CD4-positive, CD25-positive, alpha-beta regulatory T cell (primary cell): ENCODE measurements around the gene RMDN3. TPM values are rescaled to one million over a fixed set of nuclear protein-coding genes. Genes with fewer than 3 reads are reported as not detected.

Source experiments
- polyA plus RNA-seq, 4 donors: library from polyadenylated mRNA; unstranded; fragments of 300-500 nt; fragmentation: Illumina TruSeq; gene quantifications; one replicate each; pipeline ENCODE4 v1.2.3, GENCODE V29; 2021
- total RNA-seq: library from RNA; stranded (reverse); gene quantifications from one replicate; pipeline ENCODE4 v1.2.3, GENCODE V29; 2022

RMDN3 gene
- total and polyA plus RNA-seq, 5 donors from 2014 or later, result 17.6 to 27.7 (median 22.0) TPM

Other genes with a start within 250 kb of the RMDN3 start
- 30.6 TPM for gene CCDC32, start 190.2 kb downstream of the RMDN3 start, total RNA-seq
- 10 to 100 TPM; 49.7 to 57.2 (median 53.9) TPM for gene CCDC32, start 190.2 kb downstream of the RMDN3 start, polyA plus RNA-seq
- 13.5 TPM for gene RPUSD2, start 186.0 kb downstream of the RMDN3 start, total RNA-seq
- gene RPUSD2, start 186.0 kb downstream of the RMDN3 start, polyA plus RNA-seq, result 10 to 100 TPM; 21.2 to 27.7 (median 25.6) TPM
- gene KNL1, start 161.0 kb downstream of the RMDN3 start, total RNA-seq, result 9.7 TPM
- 1 to 10 TPM in 2 of 4 donors, under 1 TPM in 2; 0.46 to 1.6 (median 1.2) TPM for gene KNL1, start 161.0 kb downstream of the RMDN3 start, polyA plus RNA-seq
- gene RAD51, start 60.1 kb downstream of the RMDN3 start, total RNA-seq, result 5.5 TPM
- 1 to 10 TPM; 1.5 to 6.5 (median 3.6) TPM for gene RAD51, start 60.1 kb downstream of the RMDN3 start, polyA plus RNA-seq
- gene GCHFR, start 8.8 kb upstream of the RMDN3 start, total RNA-seq, result 23.4 TPM
- 100 to 1,000 TPM; 111 to 163 (median 127) TPM for gene GCHFR, start 8.8 kb upstream of the RMDN3 start, polyA plus RNA-seq
- 1.9 TPM for gene C15orf62, start 14.7 kb upstream of the RMDN3 start, total RNA-seq
- gene C15orf62, start 14.7 kb upstream of the RMDN3 start, polyA plus RNA-seq, result under 1 TPM in 3 of 4 donors, not detected in 1; 0.17 to 0.30 (median 0.30) TPM
- 24.4 TPM for gene ZFYVE19, start 51.8 kb upstream of the RMDN3 start, total RNA-seq
- gene ZFYVE19, start 51.8 kb upstream of the RMDN3 start, polyA plus RNA-seq, result 10 to 100 TPM; 14.5 to 17.3 (median 15.7) TPM
- gene DNAJC17, start 52.2 kb upstream of the RMDN3 start, total RNA-seq, result 32.6 TPM
- 10 to 100 TPM; 23.7 to 32.7 (median 29.4) TPM for gene DNAJC17, start 52.2 kb upstream of the RMDN3 start, polyA plus RNA-seq
- gene PPP1R14D, start 73.5 kb upstream of the RMDN3 start, total RNA-seq, result not detected
- gene PPP1R14D, start 73.5 kb upstream of the RMDN3 start, polyA plus RNA-seq, result not detected
- gene SPINT1, start 88.8 kb upstream of the RMDN3 start, total RNA-seq, result 2.1 TPM
- 1 to 10 TPM in 3 of 4 donors, under 1 TPM in 1; 0.63 to 1.9 (median 1.8) TPM for gene SPINT1, start 88.8 kb upstream of the RMDN3 start, polyA plus RNA-seq
- gene RHOV, start 119.0 kb upstream of the RMDN3 start, total RNA-seq, result not detected
- gene RHOV, start 119.0 kb upstream of the RMDN3 start, polyA plus RNA-seq, result under 1 TPM in 1 of 4 donors, not detected in 3; 0.09 TPM
- 26.4 TPM for gene VPS18, start 139.2 kb upstream of the RMDN3 start, total RNA-seq
- gene VPS18, start 139.2 kb upstream of the RMDN3 start, polyA plus RNA-seq, result 10 to 100 TPM; 19.5 to 26.5 (median 22.4) TPM
- not detected for gene DLL4, start 174.1 kb upstream of the RMDN3 start, total RNA-seq
- gene DLL4, start 174.1 kb upstream of the RMDN3 start, polyA plus RNA-seq, result not detected
- 0.64 TPM for gene CHAC1, start 198.2 kb upstream of the RMDN3 start, total RNA-seq
- gene CHAC1, start 198.2 kb upstream of the RMDN3 start, polyA plus RNA-seq, result under 1 TPM in 2 of 4 donors, not detected in 2; 0.26 to 0.45 TPM